WTC11 (cell line): ENCODE measurements around the gene OPCML. TPM values are rescaled to one million over a fixed set of nuclear protein-coding genes. Genes with fewer than 3 reads are reported as not detected.

Source experiments
- ATAC-seq: fragments of 200-7000 bp; cut with Tn5 transposase; 2 replicates; pipeline ENCODE4 v1.10.0; 2021; ENCODE audit warnings: mild to moderate bottlenecking, moderate library complexity
- CTCF ChIA-PET: fragments of 300-600 bp; sonication (Branson Sonifier 250); formaldehyde crosslinking; loops from one replicate; lab custom pipeline; 2021; ENCODE audit warnings: antibody characterized with exemption; lab: Charles Lee
- POLR2A ChIA-PET: fragments of 350-600 bp; sonication (Branson Sonifier 250); formaldehyde crosslinking; loops from one replicate; lab custom pipeline; 2021; ENCODE audit warnings: antibody characterized with exemption; lab: Charles Lee
- DNase-seq: peaks from one replicate; pipeline ENCODE4 v3.0.0; 2021; ENCODE audit warnings: low spot score
- H3K27ac Mint-ChIP-seq: 2 replicates; pipeline ENCODE4 v1.8.0; 2021; ENCODE audit warnings: mixed read lengths
- H3K27me3 Mint-ChIP-seq: 2 replicates; pipeline ENCODE4 v1.8.0; 2021; ENCODE audit warnings: low read depth, mild to moderate bottlenecking, moderate library complexity, mixed read lengths
- H3K36me3 Mint-ChIP-seq: 2 replicates; pipeline ENCODE4 v1.8.0; 2021; ENCODE audit warnings: mixed read lengths
- H3K4me1 Mint-ChIP-seq: 2 replicates; pipeline ENCODE4 v1.8.0; 2022; ENCODE audit warnings: mixed read lengths
- H3K4me3 Mint-ChIP-seq: 2 replicates; pipeline ENCODE4 v1.8.0; 2021; ENCODE audit warnings: mild to moderate bottlenecking, moderate library complexity, mixed read lengths
- H3K9me3 Mint-ChIP-seq: 2 replicates; pipeline ENCODE4 v1.8.0; 2021; ENCODE audit warnings: mixed read lengths
- ESRRA ChIP-seq: sonication (generic); formaldehyde crosslinking; IDR thresholded peaks from 2 replicates; pipeline ENCODE4 v1.8.1; 2022; ENCODE audit warnings: mild to moderate bottlenecking, missing genetic modification reagents, borderline replicate concordance
- GRHL2 ChIP-seq: fragments of 250-450 bp; sonication (Bioruptor Pico); IDR thresholded peaks from 2 replicates; pipeline ENCODE4 v1.8.0; 2022; ENCODE audit warnings: mild to moderate bottlenecking, moderate library complexity; ENCODE audit not compliant: insufficient replicate concordance, severe bottlenecking
- GTF2I ChIP-seq: fragments of 250-450 bp; sonication (Bioruptor Pico); conservative IDR thresholded peaks from 2 replicates; pipeline ENCODE4 v1.4.0; 2021; ENCODE audit warnings: mild to moderate bottlenecking
- IRF2 ChIP-seq: sonication (generic); formaldehyde crosslinking; IDR thresholded peaks from 2 replicates; pipeline ENCODE4 v1.8.0; 2022; ENCODE audit warnings: low read depth, missing genetic modification reagents, borderline replicate concordance
- JUN ChIP-seq: sonication (generic); formaldehyde crosslinking; IDR thresholded peaks from 2 replicates; pipeline ENCODE4 v1.8.0; 2023; ENCODE audit warnings: mild to moderate bottlenecking, missing genetic modification reagents
- KAT7 ChIP-seq: sonication (generic); formaldehyde crosslinking; IDR thresholded peaks from 2 replicates; pipeline ENCODE4 v1.8.1; 2023; ENCODE audit warnings: missing genetic modification reagents, mild to moderate bottlenecking, borderline replicate concordance
- RORB ChIP-seq: fragments of 250-450 bp; sonication (Bioruptor Pico); IDR thresholded peaks from 2 replicates; pipeline ENCODE4 v1.9.0; 2021; ENCODE audit warnings: mild to moderate bottlenecking
- SP1 ChIP-seq: sonication (generic); formaldehyde crosslinking; conservative IDR thresholded peaks from 2 replicates; pipeline ENCODE4 v1.8.1; 2022; ENCODE audit warnings: missing genetic modification reagents
- ZNF219 ChIP-seq: sonication (generic); formaldehyde crosslinking; IDR thresholded peaks from 2 replicates; pipeline ENCODE4 v1.8.0; 2023; ENCODE audit warnings: missing genetic modification reagents, mild to moderate bottlenecking, borderline replicate concordance
- ZNF396 ChIP-seq: fragments of 250-450 bp; sonication (Bioruptor Pico); IDR thresholded peaks from 2 replicates; pipeline ENCODE4 v1.8.0; 2021; ENCODE audit warnings: mild to moderate bottlenecking, moderate library complexity, borderline replicate concordance
- ZNF416 ChIP-seq: fragments of 250-450 bp; sonication (Bioruptor Pico); IDR thresholded peaks from 2 replicates; pipeline ENCODE4 v1.9.0; 2021; ENCODE audit warnings: mild to moderate bottlenecking, inconsistent platforms
- ZNF671 ChIP-seq: fragments of 250-450 bp; sonication (Bioruptor Pico); IDR thresholded peaks from 2 replicates; pipeline ENCODE4 v1.8.0; 2021; ENCODE audit warnings: mild to moderate bottlenecking
- total RNA-seq: library from RNA; stranded (reverse); gene quantifications from 3 replicates; pipeline ENCODE4 v1.2.3, GENCODE V29; 2021
- TF ChIP-seq, protein P1 (sequence below): fragments of 250-450 bp; sonication (Bioruptor Pico); conservative IDR thresholded peaks from 2 replicates; pipeline ENCODE4 v1.9.0; 2021; ENCODE audit warnings: mild to moderate bottlenecking
- TF ChIP-seq, protein P2 (sequence below): sonication (generic); formaldehyde crosslinking; IDR thresholded peaks from 2 replicates; pipeline ENCODE4 v1.8.0; 2022; ENCODE audit warnings: mild to moderate bottlenecking, missing genetic modification reagents
- TF ChIP-seq, protein P3 (sequence below): sonication (generic); formaldehyde crosslinking; conservative IDR thresholded peaks from 2 replicates; pipeline ENCODE4 v1.8.1; 2023; ENCODE audit warnings: mild to moderate bottlenecking, low read depth, missing genetic modification reagents, moderate library complexity
- TF ChIP-seq, protein P4 (sequence below): fragments of 250-450 bp; sonication (Bioruptor Pico); IDR thresholded peaks from 2 replicates; pipeline ENCODE4 v1.9.0; 2021; ENCODE audit warnings: mild to moderate bottlenecking, borderline replicate concordance
- TF ChIP-seq, protein P5 (sequence below): sonication (generic); formaldehyde crosslinking; IDR thresholded peaks from 2 replicates; pipeline ENCODE4 v1.8.1; 2023; ENCODE audit warnings: mild to moderate bottlenecking, missing genetic modification reagents
- TF ChIP-seq, protein P6 (sequence below): sonication (generic); formaldehyde crosslinking; IDR thresholded peaks from 2 replicates; pipeline ENCODE4 v1.8.1; 2022; ENCODE audit warnings: mild to moderate bottlenecking, moderate library complexity, missing genetic modification reagents

OPCML gene
- total RNA-seq, 1 experiment from 2014 or later, result 1.5 TPM

DNA sequence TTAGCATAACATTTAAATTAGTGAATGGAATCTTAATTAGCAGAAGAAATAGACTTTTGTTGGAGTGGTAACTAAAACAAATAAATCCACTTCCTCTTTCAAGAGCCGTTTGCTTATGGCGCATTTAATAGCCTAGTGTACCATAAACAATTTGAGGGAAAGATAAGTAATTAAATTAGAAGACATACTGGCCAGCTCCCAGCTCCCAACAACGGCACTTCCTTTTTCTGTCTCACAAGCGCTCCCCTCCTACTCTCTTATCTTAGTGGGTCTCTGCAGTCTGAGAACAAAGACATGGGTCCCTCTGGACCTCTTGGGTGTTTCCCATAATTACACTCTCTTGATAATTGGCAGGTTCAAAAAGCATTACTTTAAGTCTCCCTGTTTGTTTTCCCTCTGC is 146.0 kb downstream of the OPCML start:
- DNase-seq (no peak), ATAC-seq (no peak)
- Mint-ChIP-seq H3K27ac (0 out of 2 replicates have a peak overlapping the region, but pooled peaks have one; percentile 11), H3K4me1 (peaks cover 12% of the 10 kb centered on the region), H3K9me3 (no peaks in the 10 kb centered on the region), H3K36me3 (no peaks in the 10 kb centered on the region), H3K4me3 (no peak overlapping the region), H3K27me3 (no peaks in the 10 kb centered on the region)
- no peak for TF ChIP-seq ZNF219 (CRISPR knock-in tag)
- no peak for TF ChIP-seq IRF2
- no peak for TF ChIP-seq ZNF416
- TF ChIP-seq, protein P1, sequence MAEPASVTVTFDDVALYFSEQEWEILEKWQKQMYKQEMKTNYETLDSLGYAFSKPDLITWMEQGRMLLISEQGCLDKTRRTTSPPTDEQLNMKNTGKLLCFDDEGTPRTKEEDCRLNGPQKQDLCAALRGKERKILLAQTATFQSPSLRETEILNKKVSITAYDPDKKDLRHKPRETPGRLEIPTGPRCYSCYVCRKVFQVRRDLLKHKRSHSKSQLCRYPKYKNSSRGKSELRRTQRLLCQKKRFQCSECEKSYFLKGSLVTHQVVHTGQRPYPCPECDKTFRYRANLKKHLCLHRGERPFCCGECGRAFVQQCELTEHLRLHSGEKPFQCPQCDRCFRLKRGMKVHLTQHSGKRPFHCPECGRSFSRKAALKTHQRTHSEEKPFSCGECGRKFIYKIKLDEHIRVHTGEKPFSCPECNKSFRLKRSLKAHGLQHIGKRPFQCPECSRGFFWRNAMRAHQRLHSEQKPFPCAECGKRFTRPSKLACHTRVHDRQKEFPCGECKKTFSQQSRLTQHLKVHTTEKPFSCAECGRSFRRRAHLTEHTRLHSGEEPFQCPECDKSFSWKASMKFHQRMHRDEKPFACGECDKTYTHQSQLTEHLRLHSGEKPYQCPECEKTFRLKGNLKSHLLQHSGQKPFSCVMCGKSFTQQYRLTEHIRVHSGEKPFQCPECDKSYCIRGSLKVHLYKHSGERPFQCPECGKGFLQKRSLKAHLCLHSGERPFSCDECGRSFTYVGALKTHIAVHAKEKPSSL (CRISPR knock-in tag), result no peak
- TF ChIP-seq, protein P2, sequence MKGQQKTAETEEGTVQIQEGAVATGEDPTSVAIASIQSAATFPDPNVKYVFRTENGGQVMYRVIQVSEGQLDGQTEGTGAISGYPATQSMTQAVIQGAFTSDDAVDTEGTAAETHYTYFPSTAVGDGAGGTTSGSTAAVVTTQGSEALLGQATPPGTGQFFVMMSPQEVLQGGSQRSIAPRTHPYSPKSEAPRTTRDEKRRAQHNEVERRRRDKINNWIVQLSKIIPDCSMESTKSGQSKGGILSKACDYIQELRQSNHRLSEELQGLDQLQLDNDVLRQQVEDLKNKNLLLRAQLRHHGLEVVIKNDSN, result no peak
- TF ChIP-seq, protein P3, sequence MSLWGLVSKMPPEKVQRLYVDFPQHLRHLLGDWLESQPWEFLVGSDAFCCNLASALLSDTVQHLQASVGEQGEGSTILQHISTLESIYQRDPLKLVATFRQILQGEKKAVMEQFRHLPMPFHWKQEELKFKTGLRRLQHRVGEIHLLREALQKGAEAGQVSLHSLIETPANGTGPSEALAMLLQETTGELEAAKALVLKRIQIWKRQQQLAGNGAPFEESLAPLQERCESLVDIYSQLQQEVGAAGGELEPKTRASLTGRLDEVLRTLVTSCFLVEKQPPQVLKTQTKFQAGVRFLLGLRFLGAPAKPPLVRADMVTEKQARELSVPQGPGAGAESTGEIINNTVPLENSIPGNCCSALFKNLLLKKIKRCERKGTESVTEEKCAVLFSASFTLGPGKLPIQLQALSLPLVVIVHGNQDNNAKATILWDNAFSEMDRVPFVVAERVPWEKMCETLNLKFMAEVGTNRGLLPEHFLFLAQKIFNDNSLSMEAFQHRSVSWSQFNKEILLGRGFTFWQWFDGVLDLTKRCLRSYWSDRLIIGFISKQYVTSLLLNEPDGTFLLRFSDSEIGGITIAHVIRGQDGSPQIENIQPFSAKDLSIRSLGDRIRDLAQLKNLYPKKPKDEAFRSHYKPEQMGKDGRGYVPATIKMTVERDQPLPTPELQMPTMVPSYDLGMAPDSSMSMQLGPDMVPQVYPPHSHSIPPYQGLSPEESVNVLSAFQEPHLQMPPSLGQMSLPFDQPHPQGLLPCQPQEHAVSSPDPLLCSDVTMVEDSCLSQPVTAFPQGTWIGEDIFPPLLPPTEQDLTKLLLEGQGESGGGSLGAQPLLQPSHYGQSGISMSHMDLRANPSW, result no peak
- TF ChIP-seq GTF2I (CRISPR knock-in tag), result no peak
- TF ChIP-seq, protein P4, sequence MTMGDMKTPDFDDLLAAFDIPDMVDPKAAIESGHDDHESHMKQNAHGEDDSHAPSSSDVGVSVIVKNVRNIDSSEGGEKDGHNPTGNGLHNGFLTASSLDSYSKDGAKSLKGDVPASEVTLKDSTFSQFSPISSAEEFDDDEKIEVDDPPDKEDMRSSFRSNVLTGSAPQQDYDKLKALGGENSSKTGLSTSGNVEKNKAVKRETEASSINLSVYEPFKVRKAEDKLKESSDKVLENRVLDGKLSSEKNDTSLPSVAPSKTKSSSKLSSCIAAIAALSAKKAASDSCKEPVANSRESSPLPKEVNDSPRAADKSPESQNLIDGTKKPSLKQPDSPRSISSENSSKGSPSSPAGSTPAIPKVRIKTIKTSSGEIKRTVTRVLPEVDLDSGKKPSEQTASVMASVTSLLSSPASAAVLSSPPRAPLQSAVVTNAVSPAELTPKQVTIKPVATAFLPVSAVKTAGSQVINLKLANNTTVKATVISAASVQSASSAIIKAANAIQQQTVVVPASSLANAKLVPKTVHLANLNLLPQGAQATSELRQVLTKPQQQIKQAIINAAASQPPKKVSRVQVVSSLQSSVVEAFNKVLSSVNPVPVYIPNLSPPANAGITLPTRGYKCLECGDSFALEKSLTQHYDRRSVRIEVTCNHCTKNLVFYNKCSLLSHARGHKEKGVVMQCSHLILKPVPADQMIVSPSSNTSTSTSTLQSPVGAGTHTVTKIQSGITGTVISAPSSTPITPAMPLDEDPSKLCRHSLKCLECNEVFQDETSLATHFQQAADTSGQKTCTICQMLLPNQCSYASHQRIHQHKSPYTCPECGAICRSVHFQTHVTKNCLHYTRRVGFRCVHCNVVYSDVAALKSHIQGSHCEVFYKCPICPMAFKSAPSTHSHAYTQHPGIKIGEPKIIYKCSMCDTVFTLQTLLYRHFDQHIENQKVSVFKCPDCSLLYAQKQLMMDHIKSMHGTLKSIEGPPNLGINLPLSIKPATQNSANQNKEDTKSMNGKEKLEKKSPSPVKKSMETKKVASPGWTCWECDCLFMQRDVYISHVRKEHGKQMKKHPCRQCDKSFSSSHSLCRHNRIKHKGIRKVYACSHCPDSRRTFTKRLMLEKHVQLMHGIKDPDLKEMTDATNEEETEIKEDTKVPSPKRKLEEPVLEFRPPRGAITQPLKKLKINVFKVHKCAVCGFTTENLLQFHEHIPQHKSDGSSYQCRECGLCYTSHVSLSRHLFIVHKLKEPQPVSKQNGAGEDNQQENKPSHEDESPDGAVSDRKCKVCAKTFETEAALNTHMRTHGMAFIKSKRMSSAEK (CRISPR knock-in tag), result no peak
- TF ChIP-seq ZNF671 (CRISPR knock-in tag), result no peak
- TF ChIP-seq JUN (CRISPR knock-in tag), result no peak
- no peak for TF ChIP-seq GRHL2 (CRISPR knock-in tag)
- no peak for TF ChIP-seq ZNF396 (CRISPR knock-in tag)
- TF ChIP-seq SP1 (CRISPR knock-in tag), result no peak
- no peak for TF ChIP-seq KAT7
- TF ChIP-seq, protein P5, sequence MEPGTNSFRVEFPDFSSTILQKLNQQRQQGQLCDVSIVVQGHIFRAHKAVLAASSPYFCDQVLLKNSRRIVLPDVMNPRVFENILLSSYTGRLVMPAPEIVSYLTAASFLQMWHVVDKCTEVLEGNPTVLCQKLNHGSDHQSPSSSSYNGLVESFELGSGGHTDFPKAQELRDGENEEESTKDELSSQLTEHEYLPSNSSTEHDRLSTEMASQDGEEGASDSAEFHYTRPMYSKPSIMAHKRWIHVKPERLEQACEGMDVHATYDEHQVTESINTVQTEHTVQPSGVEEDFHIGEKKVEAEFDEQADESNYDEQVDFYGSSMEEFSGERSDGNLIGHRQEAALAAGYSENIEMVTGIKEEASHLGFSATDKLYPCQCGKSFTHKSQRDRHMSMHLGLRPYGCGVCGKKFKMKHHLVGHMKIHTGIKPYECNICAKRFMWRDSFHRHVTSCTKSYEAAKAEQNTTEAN (CRISPR knock-in tag), result no peak
- POLR2A ChIA-PET, result no interaction called here
- CTCF ChIA-PET, result interaction anchor here (1.0 to 1.5 kb wide), 3 partner anchors 190 to 449 kb away, joined by 3 read pairs; no protein-coding TSS in a partner anchor

DNA sequence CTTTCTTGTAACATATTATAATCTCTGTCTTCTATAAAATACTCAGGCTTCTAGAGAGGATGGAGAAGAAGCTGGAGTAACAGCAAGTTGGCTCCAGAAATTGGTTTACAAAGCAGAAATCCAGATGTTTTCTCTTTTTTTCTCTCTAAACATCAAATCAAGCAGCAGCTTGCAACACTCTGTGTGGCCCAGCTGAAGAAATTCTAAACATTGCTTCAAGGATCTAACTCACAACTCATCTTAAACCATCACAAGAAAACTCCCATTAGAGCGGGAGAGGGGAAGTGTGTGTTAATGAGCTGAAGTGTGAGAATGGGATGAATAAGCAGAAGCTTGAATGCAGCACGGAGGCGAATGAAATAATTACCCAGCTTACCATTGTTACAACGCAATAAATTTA is 146.5 kb downstream of the OPCML start:
- H3K9me3 Mint-ChIP-seq, result no peaks in the 10 kb centered on the region
- ChIA-PET POLR2A (no interaction called here), CTCF (interaction anchor here (1.0 to 1.5 kb wide), 3 partner anchors 190 to 449 kb away, joined by 3 read pairs; no protein-coding TSS in a partner anchor)
- no peak overlapping the region for H3K4me3 Mint-ChIP-seq
- DNase-seq (no peak), ATAC-seq (no peak)
- TF ChIP-seq, protein P6, sequence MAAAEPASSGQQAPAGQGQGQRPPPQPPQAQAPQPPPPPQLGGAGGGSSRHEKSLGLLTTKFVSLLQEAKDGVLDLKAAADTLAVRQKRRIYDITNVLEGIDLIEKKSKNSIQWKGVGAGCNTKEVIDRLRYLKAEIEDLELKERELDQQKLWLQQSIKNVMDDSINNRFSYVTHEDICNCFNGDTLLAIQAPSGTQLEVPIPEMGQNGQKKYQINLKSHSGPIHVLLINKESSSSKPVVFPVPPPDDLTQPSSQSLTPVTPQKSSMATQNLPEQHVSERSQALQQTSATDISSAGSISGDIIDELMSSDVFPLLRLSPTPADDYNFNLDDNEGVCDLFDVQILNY, result no peak
- TF ChIP-seq RORB (CRISPR knock-in tag) (no peak), ESRRA (CRISPR knock-in tag) (no peak)
- TF ChIP-seq, protein P3, result no peak
- H3K27me3 Mint-ChIP-seq, result no peaks in the 10 kb centered on the region
- H3K4me1 Mint-ChIP-seq, result peaks cover 12% of the 10 kb centered on the region
- no peaks in the 10 kb centered on the region for H3K36me3 Mint-ChIP-seq
- H3K27ac Mint-ChIP-seq, result no peak overlapping the region
